ENCODE measurements around the gene TNRC6C. TPM values are rescaled to one million over a fixed set of nuclear protein-coding genes. Genes with fewer than 3 reads are reported as not detected.

The TNRC6C gene
- total and polyA plus RNA-seq, 2 of the 13 experiments (the other 11 are each of a cell fraction or from before 2014, with no cell fraction given), result 0.66 to 4.9 TPM

DNA sequence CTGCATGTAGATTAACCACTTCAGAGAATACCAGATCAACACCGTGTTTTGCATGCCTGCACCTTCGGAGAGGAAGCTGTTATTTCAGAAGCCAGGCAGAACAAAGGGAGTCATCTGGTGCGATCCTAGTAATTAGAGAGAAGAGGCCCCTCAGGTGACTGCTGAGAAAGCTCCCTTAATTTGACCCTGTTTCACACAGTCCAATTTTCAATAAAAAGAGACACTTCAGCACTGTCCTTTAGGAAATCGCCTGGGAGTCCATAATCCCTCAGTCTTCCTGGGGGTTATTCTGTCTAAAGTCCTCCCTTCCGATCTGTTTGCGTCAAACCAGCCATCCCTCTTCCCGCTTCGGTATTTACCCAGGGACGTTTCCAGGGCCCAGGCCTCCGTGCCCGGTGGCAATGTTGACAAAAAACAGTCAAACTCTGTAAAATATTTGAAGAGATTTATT lies 23.4 kb upstream of the TNRC6C start (continued):
- TF ChIP-seq, protein P1, sequence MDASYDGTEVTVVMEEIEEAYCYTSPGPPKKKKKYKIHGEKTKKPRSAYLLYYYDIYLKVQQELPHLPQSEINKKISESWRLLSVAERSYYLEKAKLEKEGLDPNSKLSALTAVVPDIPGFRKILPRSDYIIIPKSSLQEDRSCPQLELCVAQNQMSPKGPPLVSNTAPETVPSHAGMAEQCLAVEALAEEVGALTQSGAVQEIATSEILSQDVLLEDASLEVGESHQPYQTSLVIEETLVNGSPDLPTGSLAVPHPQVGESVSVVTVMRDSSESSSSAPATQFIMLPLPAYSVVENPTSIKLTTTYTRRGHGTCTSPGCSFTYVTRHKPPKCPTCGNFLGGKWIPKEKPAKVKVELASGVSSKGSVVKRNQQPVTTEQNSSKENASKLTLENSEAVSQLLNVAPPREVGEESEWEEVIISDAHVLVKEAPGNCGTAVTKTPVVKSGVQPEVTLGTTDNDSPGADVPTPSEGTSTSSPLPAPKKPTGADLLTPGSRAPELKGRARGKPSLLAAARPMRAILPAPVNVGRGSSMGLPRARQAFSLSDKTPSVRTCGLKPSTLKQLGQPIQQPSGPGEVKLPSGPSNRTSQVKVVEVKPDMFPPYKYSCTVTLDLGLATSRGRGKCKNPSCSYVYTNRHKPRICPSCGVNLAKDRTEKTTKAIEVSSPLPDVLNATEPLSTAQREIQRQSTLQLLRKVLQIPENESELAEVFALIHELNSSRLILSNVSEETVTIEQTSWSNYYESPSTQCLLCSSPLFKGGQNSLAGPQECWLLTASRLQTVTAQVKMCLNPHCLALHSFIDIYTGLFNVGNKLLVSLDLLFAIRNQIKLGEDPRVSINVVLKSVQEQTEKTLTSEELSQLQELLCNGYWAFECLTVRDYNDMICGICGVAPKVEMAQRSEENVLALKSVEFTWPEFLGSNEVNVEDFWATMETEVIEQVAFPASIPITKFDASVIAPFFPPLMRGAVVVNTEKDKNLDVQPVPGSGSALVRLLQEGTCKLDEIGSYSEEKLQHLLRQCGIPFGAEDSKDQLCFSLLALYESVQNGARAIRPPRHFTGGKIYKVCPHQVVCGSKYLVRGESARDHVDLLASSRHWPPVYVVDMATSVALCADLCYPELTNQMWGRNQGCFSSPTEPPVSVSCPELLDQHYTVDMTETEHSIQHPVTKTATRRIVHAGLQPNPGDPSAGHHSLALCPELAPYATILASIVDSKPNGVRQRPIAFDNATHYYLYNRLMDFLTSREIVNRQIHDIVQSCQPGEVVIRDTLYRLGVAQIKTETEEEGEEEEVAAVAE (CRISPR knock-in tag; IDR thresholded peaks at IDR 0.05; ENCODE audit: borderline replicate concordance), result no peak
- TF ChIP-seq POLR2AphosphoS5 (IDR thresholded peaks at IDR 0.05; ENCODE audit: low read depth, low read length) (no peak), ZNF446 (CRISPR knock-in tag; IDR thresholded peaks at IDR 0.05) (no peak), ZNF317 (CRISPR knock-in tag; IDR thresholded peaks at IDR 0.05) (no peak), PATZ1 (CRISPR knock-in tag; IDR thresholded peaks at IDR 0.05) (peak; percentile 51), ZKSCAN8 (CRISPR knock-in tag; IDR thresholded peaks at IDR 0.05; ENCODE audit: borderline replicate concordance) (no peak), XBP1 (CRISPR knock-in tag; IDR thresholded peaks at IDR 0.05) (no peak), FOXA1 (IDR thresholded peaks at IDR 0.05) (no peak), FOXA1 (CRISPR knock-in tag; IDR thresholded peaks at IDR 0.05) (peak; percentile 71), ZFYVE20 (CRISPR knock-in tag; IDR thresholded peaks at IDR 0.05; ENCODE audit: borderline replicate concordance, low read depth) (no peak), PAF1 (CRISPR knock-in tag; IDR thresholded peaks at IDR 0.05) (no peak), ZFP90 (CRISPR knock-in tag; IDR thresholded peaks at IDR 0.05; ENCODE audit: borderline replicate concordance) (peak; percentile 22; the same call in 1 of the 2 replicates), SMAD1 (CRISPR knock-in tag; IDR thresholded peaks at IDR 0.05; ENCODE audit: borderline replicate concordance, low read depth) (no peak), SMAD9 (CRISPR knock-in tag; IDR thresholded peaks at IDR 0.05) (no peak), ZFY (CRISPR knock-in tag; IDR thresholded peaks at IDR 0.05) (peak; percentile 39; the same call in 1 of the 2 replicates), DDIT3 (CRISPR knock-in tag; IDR thresholded peaks at IDR 0.05) (no peak), SRSF9 (IDR thresholded peaks at IDR 0.05; ENCODE audit: borderline replicate concordance, insufficient read depth, low read depth, low read length, poor library complexity, severe bottlenecking) (no peak), ZNF747 (CRISPR knock-in tag; IDR thresholded peaks at IDR 0.05; ENCODE audit: borderline replicate concordance) (no peak)
- TF ChIP-seq, protein P2, sequence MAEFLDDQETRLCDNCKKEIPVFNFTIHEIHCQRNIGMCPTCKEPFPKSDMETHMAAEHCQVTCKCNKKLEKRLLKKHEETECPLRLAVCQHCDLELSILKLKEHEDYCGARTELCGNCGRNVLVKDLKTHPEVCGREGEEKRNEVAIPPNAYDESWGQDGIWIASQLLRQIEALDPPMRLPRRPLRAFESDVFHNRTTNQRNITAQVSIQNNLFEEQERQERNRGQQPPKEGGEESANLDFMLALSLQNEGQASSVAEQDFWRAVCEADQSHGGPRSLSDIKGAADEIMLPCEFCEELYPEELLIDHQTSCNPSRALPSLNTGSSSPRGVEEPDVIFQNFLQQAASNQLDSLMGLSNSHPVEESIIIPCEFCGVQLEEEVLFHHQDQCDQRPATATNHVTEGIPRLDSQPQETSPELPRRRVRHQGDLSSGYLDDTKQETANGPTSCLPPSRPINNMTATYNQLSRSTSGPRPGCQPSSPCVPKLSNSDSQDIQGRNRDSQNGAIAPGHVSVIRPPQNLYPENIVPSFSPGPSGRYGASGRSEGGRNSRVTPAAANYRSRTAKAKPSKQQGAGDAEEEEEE (CRISPR knock-in tag; IDR thresholded peaks at IDR 0.05; ENCODE audit: borderline replicate concordance), result no peak
- TF ChIP-seq, protein P3, sequence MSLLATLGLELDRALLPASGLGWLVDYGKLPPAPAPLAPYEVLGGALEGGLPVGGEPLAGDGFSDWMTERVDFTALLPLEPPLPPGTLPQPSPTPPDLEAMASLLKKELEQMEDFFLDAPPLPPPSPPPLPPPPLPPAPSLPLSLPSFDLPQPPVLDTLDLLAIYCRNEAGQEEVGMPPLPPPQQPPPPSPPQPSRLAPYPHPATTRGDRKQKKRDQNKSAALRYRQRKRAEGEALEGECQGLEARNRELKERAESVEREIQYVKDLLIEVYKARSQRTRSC (CRISPR knock-in tag; IDR thresholded peaks at IDR 0.05; ENCODE audit: low read depth), result no peak
- TF ChIP-seq, protein P4, sequence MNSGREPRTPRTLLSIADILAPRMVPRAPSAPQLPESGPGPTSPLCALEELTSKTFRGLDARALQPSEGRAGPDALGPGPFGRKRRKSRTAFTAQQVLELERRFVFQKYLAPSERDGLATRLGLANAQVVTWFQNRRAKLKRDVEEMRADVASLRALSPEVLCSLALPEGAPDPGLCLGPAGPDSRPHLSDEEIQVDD (CRISPR knock-in tag; IDR thresholded peaks at IDR 0.05; ENCODE audit: borderline replicate concordance), result no peak
